ENCODE measurements around the gene ART5.
A peak's percentile ranks its signal among the peaks of the same experiment; 100 is the strongest.

The ART5 gene

GRCh38 chr11:3641701-3642070 lies at the start of gene ART5:
TSS of gene ART5 (minus strand) at chr11:3641992. CDS start at chr11:3641862, 130 bp downstream.
- no peak for DNase-seq (ENCODE audit: low spot score)

- no peak for DNase-seq (ENCODE audit: low spot score)
Measured at GRCh38 chr11:3686751-3687150, 45.0 kb upstream of the ART5 start.

- DNase-seq (ENCODE audit: low spot score) = no peak
Measured at GRCh38 chr11:3685923-3686322, 44.1 kb upstream of the ART5 start.

GRCh38 chr11:3684819-3685172 lies 43.0 kb upstream of the ART5 start:
- DNase-seq (ENCODE audit: low spot score) = no peak

- DNase-seq (ENCODE audit: low spot score) = no peak
Measured at GRCh38 chr11:3684129-3684818, 42.5 kb upstream of the ART5 start.

GRCh38 chr11:3683039-3683438 lies 41.2 kb upstream of the ART5 start:
- DNase-seq (ENCODE audit: low spot score) = no peak

GRCh38 chr11:3679077-3679476 lies 37.3 kb upstream of the ART5 start:
- DNase-seq (ENCODE audit: low spot score) = no peak

GRCh38 chr11:3675971-3676370 lies 34.2 kb upstream of the ART5 start:
- DNase-seq (ENCODE audit: low spot score) = no peak

GRCh38 chr11:3674189-3674588 lies 32.4 kb upstream of the ART5 start:
- DNase-seq (ENCODE audit: low spot score) = peak; percentile 2

GRCh38 chr11:3671334-3672254 lies 29.8 kb upstream of the ART5 start, which contains the start of gene CHRNA10:
TSS of gene CHRNA10 (minus strand) at chr11:3671384. CDS start at chr11:3671312, 72 bp downstream.
- no peak for DNase-seq (ENCODE audit: low spot score)

- DNase-seq (ENCODE audit: low spot score) = no peak
Measured at GRCh38 chr11:3669742-3670183, 28.0 kb upstream of the ART5 start.

GRCh38 chr11:3669128-3669527 lies 27.3 kb upstream of the ART5 start:
- DNase-seq (ENCODE audit: low spot score) = no peak

GRCh38 chr11:3667149-3668035 lies 25.6 kb upstream of the ART5 start:
- no peak for DNase-seq (ENCODE audit: low spot score)

GRCh38 chr11:3666023-3666530 lies 24.3 kb upstream of the ART5 start:
- no peak for DNase-seq (ENCODE audit: low spot score)

- DNase-seq (ENCODE audit: low spot score) = no peak
Measured at GRCh38 chr11:3665336-3666022, 23.7 kb upstream of the ART5 start.

- DNase-seq (ENCODE audit: low spot score) = no peak
Measured at GRCh38 chr11:3664032-3664630, 22.3 kb upstream of the ART5 start.

GRCh38 chr11:3662856-3663255 lies 21.1 kb upstream of the ART5 start:
- DNase-seq (ENCODE audit: low spot score) = no peak

- no peak for DNase-seq (ENCODE audit: low spot score)
Measured at GRCh38 chr11:3660960-3661359, 19.2 kb upstream of the ART5 start.

- no peak for DNase-seq (ENCODE audit: low spot score)
Measured at GRCh38 chr11:3659595-3660515, 18.1 kb upstream of the ART5 start.

- DNase-seq (ENCODE audit: low spot score) = no peak
Measured at GRCh38 chr11:3658252-3658651, 16.5 kb upstream of the ART5 start.

Measured in LoVo (cell line).